ENCODE data around the gene MEF2A. TPM values are rescaled to one million over a fixed set of nuclear protein-coding genes. Genes with fewer than 3 reads are reported as not detected.

The MEF2A gene
- total RNA-seq, 1 donor from 2014 or later: 184 TPM

- Mint-ChIP-seq H3K36me3 (ENCODE audit: low read depth) (peaks cover 20% of the 10 kb centered on the region), H3K27me3 (ENCODE audit: low read depth) (no peaks in the 10 kb centered on the region), H3K27ac (ENCODE audit: unreplicated experiment) (no peak overlapping the region), H3K9me3 (ENCODE audit: low read depth) (no peaks in the 10 kb centered on the region), H3K4me1 (ENCODE audit: low read depth) (peaks cover 65% of the 10 kb centered on the region), H3K4me3 (ENCODE audit: unreplicated experiment) (no peak overlapping the region)
- no peak for DNase-seq (ENCODE audit: low spot score)
- no peak for TF ChIP-seq CTCF (IDR thresholded peaks at IDR 0.05)
These were observed 153.3 kb downstream of the MEF2A start for GRCh38 chr15:99719096-99719541.

GRCh38 chr15:99720533-99720932, 154.7 kb downstream of the MEF2A start:
- peaks cover 14% of the 10 kb centered on the region for H3K36me3 Mint-ChIP-seq (ENCODE audit: low read depth)
- TF ChIP-seq CTCF (IDR thresholded peaks at IDR 0.05): no peak
- DNase-seq (ENCODE audit: low spot score): no peak
- H3K4me3 Mint-ChIP-seq (ENCODE audit: unreplicated experiment): no peak overlapping the region
- peaks cover 7% of the 10 kb centered on the region for H3K9me3 Mint-ChIP-seq (ENCODE audit: low read depth)
- no peaks in the 10 kb centered on the region for H3K27me3 Mint-ChIP-seq (ENCODE audit: low read depth)
- peak overlapping the region; percentile 19 for H3K27ac Mint-ChIP-seq (ENCODE audit: unreplicated experiment)
- H3K4me1 Mint-ChIP-seq (ENCODE audit: low read depth): peaks cover 56% of the 10 kb centered on the region

GRCh38 chr15:99721104-99721778, 155.5 kb downstream of the MEF2A start:
- no peak for DNase-seq (ENCODE audit: low spot score)
- H3K4me3 Mint-ChIP-seq (ENCODE audit: unreplicated experiment): no peak overlapping the region
- no peaks in the 10 kb centered on the region for H3K27me3 Mint-ChIP-seq (ENCODE audit: low read depth)
- H3K4me1 Mint-ChIP-seq (ENCODE audit: low read depth): peaks cover 52% of the 10 kb centered on the region
- peaks cover 13% of the 10 kb centered on the region for H3K36me3 Mint-ChIP-seq (ENCODE audit: low read depth)
- TF ChIP-seq CTCF (IDR thresholded peaks at IDR 0.05): no peak
- H3K9me3 Mint-ChIP-seq (ENCODE audit: low read depth): peaks cover 7% of the 10 kb centered on the region
- peak overlapping the region; percentile 19 for H3K27ac Mint-ChIP-seq (ENCODE audit: unreplicated experiment)

- Mint-ChIP-seq H3K27ac (ENCODE audit: unreplicated experiment) (no peak overlapping the region), H3K4me1 (ENCODE audit: low read depth) (peaks cover 45% of the 10 kb centered on the region), H3K36me3 (ENCODE audit: low read depth) (peaks cover 11% of the 10 kb centered on the region), H3K4me3 (ENCODE audit: unreplicated experiment) (no peak overlapping the region), H3K27me3 (ENCODE audit: low read depth) (no peaks in the 10 kb centered on the region), H3K9me3 (ENCODE audit: low read depth) (peaks cover 7% of the 10 kb centered on the region)
- TF ChIP-seq CTCF (IDR thresholded peaks at IDR 0.05): no peak
- no peak for DNase-seq (ENCODE audit: low spot score)
These were observed 156.1 kb downstream of the MEF2A start for GRCh38 chr15:99721896-99722295.

- Mint-ChIP-seq H3K4me1 (ENCODE audit: low read depth) (peaks cover 40% of the 10 kb centered on the region), H3K9me3 (ENCODE audit: low read depth) (peaks cover 7% of the 10 kb centered on the region), H3K27me3 (ENCODE audit: low read depth) (no peaks in the 10 kb centered on the region), H3K36me3 (ENCODE audit: low read depth) (peaks cover 11% of the 10 kb centered on the region), H3K27ac (ENCODE audit: unreplicated experiment) (no peak overlapping the region), H3K4me3 (ENCODE audit: unreplicated experiment) (no peak overlapping the region)
- TF ChIP-seq CTCF (IDR thresholded peaks at IDR 0.05): no peak
- DNase-seq (ENCODE audit: low spot score): no peak
These were observed 156.6 kb downstream of the MEF2A start for GRCh38 chr15:99722406-99722805.
